Pancreas (tissue), 10 donors: ENCODE data around the gene KRT84. TPM values are rescaled to one million over a fixed set of nuclear protein-coding genes. Genes with fewer than 3 reads are reported as not detected.

Experiments used
- ATAC-seq, 4 donors: fragments of 200-7000 bp; cut with Tn5 transposase; one replicate each; pipeline versions ENCODE4 v1.8.0 to v1.9.1; 2020; ENCODE audit warnings: mild to moderate bottlenecking in 4 of 4, moderate library complexity in 4 of 4
- DNase-seq, 6 donors: peaks; one replicate each; pipeline ENCODE4 v3.0.0-alpha.2; 2020
- FAIRE-seq: peaks from 2 replicates; lab custom pipeline; 2012; peaks lifted over from hg19 to GRCh38; lab: Jason Lieb, UNC
- H3K27ac ChIP-seq, 4 donors: fragments of 200-600 bp; sonication (generic); 1 replicate in 3 of 4; 2 replicates in 1 of 4; pipeline versions ENCODE4 v1.5.0 to v1.8.0; 2020
- H3K27me3 ChIP-seq, 4 donors: fragments of 200-600 bp; one replicate each; pipeline ENCODE4 v1.8.0; 2021
- H3K36me3 ChIP-seq, 3 donors: fragments of 200-600 bp; sonication (generic) in 1 of 3; one replicate each; pipeline versions ENCODE4 v1.5.0 to v1.8.0; 2020 to 2021
- H3K4me1 ChIP-seq, 3 donors: fragments of 200-600 bp; one replicate each; pipeline ENCODE4 v1.8.0; 2021
- H3K4me3 ChIP-seq, 4 donors: fragments of 200-600 bp; sonication (generic) in 2 of 4; one replicate each; pipeline versions ENCODE4 v1.5.0 to v1.8.0; 2020 to 2021
- H3K9me3 ChIP-seq, 4 donors: fragments of 200-600 bp; one replicate each; pipeline ENCODE4 v1.8.0; 2021
- WGBS, 2 donors: extraction: QIAGEN DNeasy Blood & Tissue Kit; methylation state at CpG; one replicate each; pipeline ENCODE4 v1.1.7; 2013; 5-methylcytosine and 5-hydroxymethylcytosine counted together
- intact Hi-C, 3 donors: fragments of 100-400 bp; cut with DNase I; formaldehyde crosslinking; loops; one replicate each; pipeline versions ENCODE4 v1.11.1 to v1.14.2; 2022
- polyA plus RNA-seq, 2 donors: library from polyadenylated mRNA; stranded (reverse); fragments of 200-250 nt; gene quantifications; one replicate each; pipeline ENCODE4 v1.2.3, GENCODE V29; 2013
- total RNA-seq, 6 donors: library from RNA; stranded (reverse); fragmentation: NEBNext Ultra II Directional in 4 of 6; extraction: Animal tissue kit (Norgen Biotek cat#: 25700) in 4 of 6; gene quantifications; one replicate each; pipeline versions ENCODE4 v1.2.1 to v1.2.4, GENCODE V29; 2021 to 2023
- TF ChIP-seq, protein P1 (sequence below), 4 donors: fragments of 200-600 bp; sonication (generic) in 3 of 4; IDR thresholded peaks; one replicate each; pipeline versions ENCODE4 v1.5.0 to v1.8.0; 2021; ENCODE audit warnings: antibody characterized with exemption in 4 of 4
- donor health status: healthy with polysubstance abuse.
- donor health status: DM: no; HTN: no; CAD: no; lungs with moderate emphysema.
- donor health status: DM: no; HTN: no; CAD: no.
- donor health status: control.
- donor health status: control.
- donor health status: Bipolar disorder and iron deficiency.
- donor health status: DM: yes; HTN: yes; CAD: no.
- donor health status: DM: no; HTN: no; CAD: no.
- donor health status: DM: no; HTN: no; CAD: no.
- donor health status: DM: yes; HTN: yes; CAD: no.

The KRT84 gene
- total and polyA plus RNA-seq, 8 donors: not detected

DNA sequence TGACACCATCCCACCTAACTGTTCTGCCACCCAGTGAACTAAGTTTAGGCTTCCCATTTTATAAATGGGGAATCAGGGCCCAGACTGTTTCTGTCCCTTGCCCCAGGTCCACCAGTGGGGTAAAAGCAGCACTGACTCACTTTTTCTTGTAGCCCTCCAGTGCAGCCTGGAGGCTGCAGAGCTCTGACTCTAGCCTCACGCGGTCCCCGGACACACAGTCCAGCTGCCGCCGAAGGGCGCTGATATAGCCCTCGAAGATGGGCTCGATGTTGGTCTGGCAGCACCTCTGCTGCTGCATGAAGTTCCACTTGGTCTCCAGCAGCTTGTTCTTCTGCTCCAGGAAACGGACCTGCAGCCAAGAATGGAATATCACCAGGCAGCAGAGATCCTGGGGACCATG lies 18.1 kb upstream of the KRT84 start:
- intact Hi-C loops: no loop called here
- Histone ChIP-seq H3K9me3 (no peaks in the 10 kb centered on the region), H3K4me1 (no peaks in the 10 kb centered on the region), H3K36me3 (no peaks in the 10 kb centered on the region), H3K27ac (no peak overlapping the region), H3K4me3 (no peak overlapping the region), H3K27me3 (no peaks in the 10 kb centered on the region)
- DNase-seq (no peak), FAIRE-seq (no peak), ATAC-seq (no peak)
- WGBS, 2 donors: 85 to 89% methylated on average over 9 of the region's 9 CpGs
- TF ChIP-seq, protein P1, sequence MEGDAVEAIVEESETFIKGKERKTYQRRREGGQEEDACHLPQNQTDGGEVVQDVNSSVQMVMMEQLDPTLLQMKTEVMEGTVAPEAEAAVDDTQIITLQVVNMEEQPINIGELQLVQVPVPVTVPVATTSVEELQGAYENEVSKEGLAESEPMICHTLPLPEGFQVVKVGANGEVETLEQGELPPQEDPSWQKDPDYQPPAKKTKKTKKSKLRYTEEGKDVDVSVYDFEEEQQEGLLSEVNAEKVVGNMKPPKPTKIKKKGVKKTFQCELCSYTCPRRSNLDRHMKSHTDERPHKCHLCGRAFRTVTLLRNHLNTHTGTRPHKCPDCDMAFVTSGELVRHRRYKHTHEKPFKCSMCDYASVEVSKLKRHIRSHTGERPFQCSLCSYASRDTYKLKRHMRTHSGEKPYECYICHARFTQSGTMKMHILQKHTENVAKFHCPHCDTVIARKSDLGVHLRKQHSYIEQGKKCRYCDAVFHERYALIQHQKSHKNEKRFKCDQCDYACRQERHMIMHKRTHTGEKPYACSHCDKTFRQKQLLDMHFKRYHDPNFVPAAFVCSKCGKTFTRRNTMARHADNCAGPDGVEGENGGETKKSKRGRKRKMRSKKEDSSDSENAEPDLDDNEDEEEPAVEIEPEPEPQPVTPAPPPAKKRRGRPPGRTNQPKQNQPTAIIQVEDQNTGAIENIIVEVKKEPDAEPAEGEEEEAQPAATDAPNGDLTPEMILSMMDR (IDR thresholded peaks at IDR 0.05): no peak

DNA sequence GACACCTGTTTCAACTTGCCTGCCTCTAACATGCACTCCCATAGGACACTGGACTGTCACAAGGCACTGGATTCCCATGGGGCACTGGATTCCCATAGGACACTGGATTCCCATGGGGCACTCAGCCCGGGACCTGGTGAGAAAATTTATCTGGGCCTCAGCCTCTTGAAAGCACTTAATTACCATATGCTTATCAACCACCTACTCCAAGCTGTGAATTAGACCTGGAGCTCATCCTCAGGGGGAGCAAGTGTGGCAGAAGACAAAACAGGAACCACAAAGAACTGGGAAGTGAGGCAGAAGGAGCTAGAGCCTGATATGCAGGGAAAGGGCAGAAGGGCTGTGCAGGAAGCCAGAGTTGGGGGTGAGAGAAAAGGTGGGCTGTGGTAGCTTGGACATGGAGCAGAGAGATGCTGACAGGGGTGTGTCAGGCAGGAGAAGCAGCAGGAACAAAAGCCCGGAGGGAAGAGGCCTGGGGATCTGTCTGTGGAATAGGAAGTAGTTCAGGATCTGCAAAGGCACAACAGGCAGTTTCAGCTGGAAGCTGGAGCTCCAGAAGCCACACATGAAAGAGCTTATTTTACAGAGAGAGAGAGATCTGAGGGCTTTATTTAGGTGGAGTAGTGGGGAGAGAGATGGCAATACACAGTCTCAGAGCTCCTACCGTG lies 17.6 kb upstream of the KRT84 start:
- FAIRE-seq (no peak), ATAC-seq (no peak), DNase-seq (no peak)
- TF ChIP-seq, protein P1 (IDR thresholded peaks at IDR 0.05): no peak
- Histone ChIP-seq H3K27me3 (no peaks in the 10 kb centered on the region), H3K4me1 (no peaks in the 10 kb centered on the region), H3K9me3 (no peaks in the 10 kb centered on the region), H3K4me3 (no peak overlapping the region), H3K36me3 (no peaks in the 10 kb centered on the region), H3K27ac (no peak overlapping the region)
- WGBS, 2 donors: 68 to 69% methylated on average over 3 of the region's 3 CpGs
- intact Hi-C loops: no loop called here

DNA sequence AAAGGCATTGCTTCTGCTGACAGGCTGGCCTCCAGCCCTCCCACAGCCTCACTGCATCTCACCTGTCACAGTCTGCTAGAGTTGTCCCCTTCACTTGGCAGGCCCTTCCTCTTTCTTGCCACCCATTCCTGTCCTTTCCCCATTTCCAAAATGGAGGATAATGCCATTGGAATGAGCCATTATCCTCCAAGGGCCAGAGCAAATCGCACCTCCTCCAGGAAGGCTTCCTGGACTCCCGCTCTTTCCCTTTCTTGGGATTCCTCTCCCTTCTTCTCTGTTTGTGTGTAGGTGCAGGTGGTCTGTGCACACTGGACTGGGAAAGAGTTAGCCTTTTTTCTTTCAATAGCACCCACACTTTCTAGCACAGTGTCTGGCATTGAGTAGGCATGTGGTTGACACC lies 16.9 kb upstream of the KRT84 start:
- Histone ChIP-seq H3K36me3 (no peaks in the 10 kb centered on the region), H3K4me1 (no peaks in the 10 kb centered on the region), H3K27ac (no peak overlapping the region), H3K4me3 (no peak overlapping the region), H3K9me3 (no peaks in the 10 kb centered on the region), H3K27me3 (no peaks in the 10 kb centered on the region)
- DNase-seq (no peak), FAIRE-seq (no peak), ATAC-seq (no peak)
- TF ChIP-seq, protein P1 (IDR thresholded peaks at IDR 0.05): no peak
- 93 to 96% methylated on average over 2 of the region's 2 CpGs for WGBS, 2 donors
- intact Hi-C loops: no loop called here

DNA sequence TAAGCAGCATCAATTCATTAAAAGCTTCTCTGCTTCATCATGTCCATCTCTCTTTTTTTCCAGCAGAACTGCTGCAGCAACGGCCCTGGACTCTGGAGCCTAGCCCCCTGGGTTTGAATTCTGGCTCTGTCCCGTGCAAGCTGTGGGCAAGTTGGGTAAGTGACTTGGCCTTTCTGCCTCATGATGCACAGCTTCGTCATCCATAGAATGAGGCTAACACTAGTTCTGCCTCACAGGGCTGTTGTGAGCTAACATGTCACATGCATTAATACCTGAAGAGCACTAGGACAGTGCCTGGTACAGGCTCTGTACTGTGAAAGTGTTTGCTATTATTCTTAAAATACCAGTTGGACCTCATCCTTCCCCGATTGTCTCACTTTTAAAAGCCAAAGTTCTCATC lies 16.5 kb upstream of the KRT84 start:
- TF ChIP-seq, protein P1 (IDR thresholded peaks at IDR 0.05): no peak
- 74 to 79% methylated on average over 4 of the region's 4 CpGs for WGBS, 2 donors
- H3K36me3 ChIP-seq: no peaks in the 10 kb centered on the region
- H3K4me3 ChIP-seq: no peak overlapping the region
- DNase-seq (no peak), ATAC-seq (no peak), FAIRE-seq (no peak)
- H3K4me1 ChIP-seq: no peaks in the 10 kb centered on the region
- no peak overlapping the region for H3K27ac ChIP-seq
- intact Hi-C loops: no loop called here
- no peaks in the 10 kb centered on the region for H3K9me3 ChIP-seq
- H3K27me3 ChIP-seq: no peaks in the 10 kb centered on the region

DNA sequence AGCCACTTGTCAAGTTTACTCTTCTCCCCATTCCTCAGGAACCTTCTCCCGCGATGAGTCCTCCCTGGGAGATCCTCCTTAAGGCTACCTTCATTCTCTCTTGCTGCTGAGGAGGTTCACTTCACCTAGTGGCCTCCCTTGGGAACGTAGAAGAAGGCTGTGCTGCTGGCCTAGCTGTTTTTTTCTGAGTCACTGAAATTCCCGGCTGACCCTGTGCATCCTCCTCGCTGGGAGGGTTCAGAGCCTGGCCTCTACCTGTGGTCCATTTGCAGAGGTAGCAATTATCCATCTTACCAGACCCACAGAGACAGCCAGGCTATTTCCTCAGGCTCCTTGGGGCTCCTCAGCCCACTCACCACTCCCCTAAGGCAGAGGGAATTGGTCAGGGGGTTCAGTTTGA lies 16.1 kb upstream of the KRT84 start:
- H3K36me3 ChIP-seq: no peaks in the 10 kb centered on the region
- H3K27ac ChIP-seq: no peak overlapping the region
- H3K4me1 ChIP-seq: no peaks in the 10 kb centered on the region
- DNase-seq (no peak), FAIRE-seq (no peak), ATAC-seq (no peak)
- intact Hi-C loops: no loop called here
- 84 to 89% methylated on average over 5 of the region's 5 CpGs for WGBS, 2 donors
- TF ChIP-seq, protein P1 (IDR thresholded peaks at IDR 0.05): no peak
- H3K9me3 ChIP-seq: no peaks in the 10 kb centered on the region
- H3K4me3 ChIP-seq: no peak overlapping the region
- H3K27me3 ChIP-seq: no peaks in the 10 kb centered on the region
